ENCODE results near the gene SLC5A5.
"Not testable (repeated sequence)": the region's sequence is repeated elsewhere in the genome, so short reads cannot be mapped to it uniquely, and the experiment has no call there.

Gene SLC5A5

GRCh38 chr19:17877696-17878095 lies 6.0 kb downstream of the SLC5A5 start:
- no peaks in the 10 kb centered on the region for H3K27me3 Mint-ChIP-seq
- peaks cover 21% of the 10 kb centered on the region for H3K4me1 Mint-ChIP-seq
- H3K9me3 Mint-ChIP-seq: no peaks in the 10 kb centered on the region
- H3K4me3 Mint-ChIP-seq: no peak overlapping the region
- ATAC-seq: no peak
- no peak overlapping the region for H3K27ac Mint-ChIP-seq
- no peak for DNase-seq

- no peaks in the 10 kb centered on the region for H3K9me3 Mint-ChIP-seq
- no peaks in the 10 kb centered on the region for H3K27me3 Mint-ChIP-seq
- peaks cover 3% of the 10 kb centered on the region for H3K4me1 Mint-ChIP-seq
- peak overlapping the region in 1 of 2 donors; percentile 27 for H3K27ac Mint-ChIP-seq
- ATAC-seq: no peak
- H3K4me3 Mint-ChIP-seq: no peak overlapping the region
- no peak for DNase-seq
Observed at GRCh38 chr19:17879466-17879865, 7.7 kb downstream of the SLC5A5 start.

- Mint-ChIP-seq H3K4me3 (no peak overlapping the region), H3K4me1 (no peaks in the 10 kb centered on the region), H3K9me3 (no peaks in the 10 kb centered on the region), H3K27me3 (no peaks in the 10 kb centered on the region), H3K27ac (no peak overlapping the region)
- DNase-seq (no peak), ATAC-seq (no peak)
Observed at GRCh38 chr19:17881701-17882100, 10.0 kb downstream of the SLC5A5 start.

- H3K4me1 Mint-ChIP-seq: no peaks in the 10 kb centered on the region
- H3K27ac Mint-ChIP-seq: no peak overlapping the region
- no peak for ATAC-seq
- no peaks in the 10 kb centered on the region for H3K27me3 Mint-ChIP-seq
- no peak for DNase-seq
- no peak overlapping the region for H3K4me3 Mint-ChIP-seq
- H3K9me3 Mint-ChIP-seq: no peaks in the 10 kb centered on the region
Observed at GRCh38 chr19:17883627-17884410, 12.1 kb downstream of the SLC5A5 start.

- no peak for DNase-seq
- H3K9me3 Mint-ChIP-seq: no peaks in the 10 kb centered on the region
- no peaks in the 10 kb centered on the region for H3K4me1 Mint-ChIP-seq
- no peak for ATAC-seq
- no peak overlapping the region for H3K27ac Mint-ChIP-seq
- no peak overlapping the region for H3K4me3 Mint-ChIP-seq
- H3K27me3 Mint-ChIP-seq: no peaks in the 10 kb centered on the region
Observed at GRCh38 chr19:17886515-17886914, 14.8 kb downstream of the SLC5A5 start.

GRCh38 chr19:17887221-17887620 lies 15.5 kb downstream of the SLC5A5 start:
- H3K27me3 Mint-ChIP-seq, H3K4me3 Mint-ChIP-seq, H3K9me3 Mint-ChIP-seq, H3K27ac Mint-ChIP-seq, ATAC-seq, H3K4me1 Mint-ChIP-seq, DNase-seq: not testable (repeated sequence)

GRCh38 chr19:17888260-17888659 lies 16.5 kb downstream of the SLC5A5 start:
- Mint-ChIP-seq H3K4me1 (no peaks in the 10 kb centered on the region), H3K27ac (no peak overlapping the region), H3K4me3 (no peak overlapping the region), H3K9me3 (no peaks in the 10 kb centered on the region), H3K27me3 (no peaks in the 10 kb centered on the region)
- DNase-seq (no peak), ATAC-seq (no peak)

GRCh38 chr19:17889609-17890214 lies 18.0 kb downstream of the SLC5A5 start:
- no peak overlapping the region for H3K27ac Mint-ChIP-seq
- no peak for DNase-seq
- no peaks in the 10 kb centered on the region for H3K9me3 Mint-ChIP-seq
- no peak for ATAC-seq
- H3K27me3 Mint-ChIP-seq: no peaks in the 10 kb centered on the region
- no peaks in the 10 kb centered on the region for H3K4me1 Mint-ChIP-seq
- H3K4me3 Mint-ChIP-seq: no peak overlapping the region

- Mint-ChIP-seq H3K27me3 (peaks cover under 1% of the 10 kb centered on the region), H3K4me3 (no peak overlapping the region), H3K9me3 (no peaks in the 10 kb centered on the region), H3K27ac (no peak overlapping the region), H3K4me1 (no peaks in the 10 kb centered on the region)
- DNase-seq (no peak), ATAC-seq (no peak)
Observed at GRCh38 chr19:17893766-17894165, 22.0 kb downstream of the SLC5A5 start.

- DNase-seq: no peak
- Mint-ChIP-seq H3K27ac (no peak overlapping the region), H3K4me1 (no peaks in the 10 kb centered on the region), H3K27me3 (peaks cover 21% of the 10 kb centered on the region), H3K4me3 (no peak overlapping the region), H3K9me3 (no peaks in the 10 kb centered on the region)
- ATAC-seq: no peak
Observed at GRCh38 chr19:17902701-17903100, 31.0 kb downstream of the SLC5A5 start.

GRCh38 chr19:17908244-17908643 lies 36.5 kb downstream of the SLC5A5 start:
- H3K4me3 Mint-ChIP-seq: no peak overlapping the region
- no peak overlapping the region for H3K27ac Mint-ChIP-seq
- peaks cover 4 to 7% of the 10 kb centered on the region in 2 donors for H3K9me3 Mint-ChIP-seq
- DNase-seq (no peak), ATAC-seq (no peak)
- no peaks in the 10 kb centered on the region for H3K4me1 Mint-ChIP-seq
- H3K27me3 Mint-ChIP-seq: no peaks in the 10 kb centered on the region

GRCh38 chr19:17909003-17909732 lies 37.4 kb downstream of the SLC5A5 start:
- ATAC-seq (no peak), DNase-seq (no peak)
- Mint-ChIP-seq H3K27ac (no peak overlapping the region), H3K9me3 (peaks cover 4 to 14% of the 10 kb centered on the region in 2 donors), H3K4me3 (no peak overlapping the region), H3K4me1 (no peaks in the 10 kb centered on the region), H3K27me3 (no peaks in the 10 kb centered on the region)

- no peaks in the 10 kb centered on the region for H3K4me1 Mint-ChIP-seq
- H3K9me3 Mint-ChIP-seq: peaks cover 4 to 14% of the 10 kb centered on the region in 2 donors
- DNase-seq: no peak
- H3K27ac Mint-ChIP-seq: no peak overlapping the region
- no peak overlapping the region for H3K4me3 Mint-ChIP-seq
- no peak for ATAC-seq
- no peaks in the 10 kb centered on the region for H3K27me3 Mint-ChIP-seq
Observed at GRCh38 chr19:17910791-17911360, 39.1 kb downstream of the SLC5A5 start.

GRCh38 chr19:17915940-17916593 lies 44.3 kb downstream of the SLC5A5 start:
- no peak for DNase-seq
- Mint-ChIP-seq H3K4me1 (no peaks in the 10 kb centered on the region), H3K4me3 (no peak overlapping the region), H3K27me3 (peaks cover 9% of the 10 kb centered on the region), H3K9me3 (peaks cover 0 to 7% of the 10 kb centered on the region in 2 donors), H3K27ac (no peak overlapping the region)
- no peak for ATAC-seq

- not testable (repeated sequence) for H3K27ac Mint-ChIP-seq, H3K27me3 Mint-ChIP-seq, H3K4me1 Mint-ChIP-seq, DNase-seq, ATAC-seq, H3K9me3 Mint-ChIP-seq, H3K4me3 Mint-ChIP-seq
Observed at GRCh38 chr19:17918151-17918550, 46.4 kb downstream of the SLC5A5 start.
